Keratinocyte (primary cell): ENCODE data around the gene KRTAP15-1. TPM values are rescaled to one million over a fixed set of nuclear protein-coding genes. Genes with fewer than 3 reads are reported as not detected.

Source experiments
- DNase-seq: peaks from one replicate; pipeline ENCODE4 v3.0.0-alpha.2; 2011; ENCODE audit warnings: low read depth, missing footprints, low spot score
- FAIRE-seq: peaks from 2 replicates; lab custom pipeline; 2011; peaks lifted over from hg19 to GRCh38; lab: Jason Lieb, UNC
- H2AFZ ChIP-seq: 2 replicates; pipeline ENCODE4 v1.6.0; 2012; ENCODE audit warnings: low read length, control low read depth, inconsistent platforms; ENCODE audit not compliant: control insufficient read depth
- H3K27ac ChIP-seq: 2 replicates; pipeline ENCODE4 v1.5.1; 2011; ENCODE audit warnings: low read length; ENCODE audit not compliant: control insufficient read depth, insufficient read depth
- H3K27me3 ChIP-seq: 3 replicates; pipeline ENCODE4 v1.6.0; 2011; ENCODE audit warnings: low read length; ENCODE audit not compliant: control insufficient read depth, insufficient read depth; ENCODE audit errors: extremely low read depth
- H3K36me3 ChIP-seq, 2 experiments: 2 replicates in 1 of 2; 3 replicates in 1 of 2; pipeline ENCODE4 v1.5.1; 2011; ENCODE audit warnings: low read length in 2 of 2, mild to moderate bottlenecking in 1 of 2; ENCODE audit not compliant: control insufficient read depth in 2 of 2, insufficient read depth in 2 of 2; ENCODE audit errors: extremely low read depth in 1 of 2
- H3K4me1 ChIP-seq: 3 replicates; pipeline ENCODE4 v1.5.1; 2011; ENCODE audit warnings: low read length; ENCODE audit not compliant: control insufficient read depth, insufficient read depth; ENCODE audit errors: extremely low read depth
- H3K4me2 ChIP-seq: 3 replicates; pipeline ENCODE4 v1.6.0; 2011; ENCODE audit warnings: low read depth, low read length; ENCODE audit not compliant: control insufficient read depth, insufficient read depth; ENCODE audit errors: extremely low read depth
- H3K4me3 ChIP-seq, 3 experiments: fragments of 200-600 bp in 1 of 3; sonication (generic) in 1 of 3; 2 replicates in 2 of 3; 3 replicates in 1 of 3; pipeline ENCODE4 v1.5.1; 2011 to 2016; ENCODE audit warnings: low read length in 3 of 3, mild to moderate bottlenecking in 3 of 3, control low read depth in 2 of 3, inconsistent platforms in 1 of 3, low read depth in 1 of 3, mixed read lengths in 1 of 3, mixed run types in 1 of 3, moderate library complexity in 1 of 3; ENCODE audit not compliant: control insufficient read depth in 2 of 3, insufficient read depth in 2 of 3; ENCODE audit errors: extremely low read depth in 1 of 3
- H3K79me2 ChIP-seq: 2 replicates; pipeline ENCODE4 v1.6.0; 2012; ENCODE audit warnings: low read length; ENCODE audit not compliant: control insufficient read depth, insufficient read depth
- H3K9ac ChIP-seq: 3 replicates; pipeline ENCODE4 v1.6.0; 2011; ENCODE audit warnings: low read length; ENCODE audit not compliant: control insufficient read depth, insufficient read depth; ENCODE audit errors: extremely low read depth
- H3K9me1 ChIP-seq: 3 replicates; pipeline ENCODE4 v1.6.0; 2011; ENCODE audit warnings: low read length; ENCODE audit not compliant: control insufficient read depth, insufficient read depth; ENCODE audit errors: extremely low read depth
- H3K9me3 ChIP-seq: 2 replicates; pipeline ENCODE4 v1.5.1; 2012; ENCODE audit warnings: low read depth, low read length; ENCODE audit not compliant: control insufficient read depth
- H4K20me1 ChIP-seq: 3 replicates; pipeline ENCODE4 v1.6.0; 2011; ENCODE audit warnings: low read length; ENCODE audit not compliant: control insufficient read depth, insufficient read depth; ENCODE audit errors: extremely low read depth
- EZH2 ChIP-seq: IDR thresholded peaks from one replicate; pipeline ENCODE4 v1.6.1; 2012; ENCODE audit warnings: inconsistent platforms, mild to moderate bottlenecking, low read length, moderate library complexity
- dilution Hi-C: fragments of 300-500 bp; cut with MboI; formaldehyde crosslinking; loops from one replicate; pipeline ENCODE4 v1.7.0; 2020; ENCODE audit warnings: low sequenced_read_pairs; ENCODE audit not compliant: extremely low pct_ligation_motif_present
- polyA plus RNA-seq, 5 experiments: library from polyadenylated mRNA; depleted of rRNA in 3 of 5; stranded (reverse) in 3 of 5; stranded (forward) in 1 of 5; unstranded in 1 of 5; fragments of >200 nt; gene quantifications; 1 replicate in 1 of 5; 2 replicates in 3 of 5; 3 replicates in 1 of 5; pipeline versions ENCODE4 v1.2.1 to v1.2.3, GENCODE V29; 2011 to 2012; ENCODE audit warnings: missing spikeins in 2 of 5, low read depth in 1 of 5, low replicate concordance in 1 of 5
- TF ChIP-seq, protein P1 (sequence below), 3 experiments: IDR thresholded peaks in 1 of 3; conservative IDR thresholded peaks in 1 of 3; optimal IDR thresholded peaks in 1 of 3; 2 replicates in 2 of 3; 3 replicates in 1 of 3; pipeline versions ENCODE3 to v1.5.1; 2011; ENCODE audit warnings: low read length in 3 of 3, mild to moderate bottlenecking in 3 of 3, moderate library complexity in 2 of 3, control low read depth in 1 of 3, inconsistent platforms in 1 of 3; ENCODE audit not compliant: insufficient read depth in 2 of 3; ENCODE audit errors: extremely low read depth in 1 of 3

Gene KRTAP15-1
- polyA plus RNA-seq, 1 donor (not counting 4 experiments of a cell fraction or from before 2014, with no cell fraction given), result not detected

DNA sequence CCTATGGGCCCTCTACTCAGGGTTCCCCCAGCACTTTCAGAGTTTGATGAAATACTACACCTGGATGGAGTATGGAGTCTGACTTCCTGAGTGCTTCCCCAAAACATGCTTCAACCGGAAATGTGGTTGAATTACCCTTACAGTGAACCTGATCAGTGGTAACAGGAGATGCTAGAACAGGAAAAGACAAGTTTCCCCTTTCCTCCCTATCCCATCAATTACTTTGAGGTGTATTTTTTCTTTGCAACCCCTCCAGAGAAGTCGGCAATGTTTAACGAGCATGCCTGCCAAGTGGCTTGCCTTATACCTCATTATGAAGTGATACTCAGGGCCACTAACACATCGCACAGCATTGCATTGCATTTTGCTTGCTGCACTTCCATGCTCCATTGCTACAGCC is 7.0 kb downstream of the KRTAP15-1 start:
- TF ChIP-seq, protein P1, sequence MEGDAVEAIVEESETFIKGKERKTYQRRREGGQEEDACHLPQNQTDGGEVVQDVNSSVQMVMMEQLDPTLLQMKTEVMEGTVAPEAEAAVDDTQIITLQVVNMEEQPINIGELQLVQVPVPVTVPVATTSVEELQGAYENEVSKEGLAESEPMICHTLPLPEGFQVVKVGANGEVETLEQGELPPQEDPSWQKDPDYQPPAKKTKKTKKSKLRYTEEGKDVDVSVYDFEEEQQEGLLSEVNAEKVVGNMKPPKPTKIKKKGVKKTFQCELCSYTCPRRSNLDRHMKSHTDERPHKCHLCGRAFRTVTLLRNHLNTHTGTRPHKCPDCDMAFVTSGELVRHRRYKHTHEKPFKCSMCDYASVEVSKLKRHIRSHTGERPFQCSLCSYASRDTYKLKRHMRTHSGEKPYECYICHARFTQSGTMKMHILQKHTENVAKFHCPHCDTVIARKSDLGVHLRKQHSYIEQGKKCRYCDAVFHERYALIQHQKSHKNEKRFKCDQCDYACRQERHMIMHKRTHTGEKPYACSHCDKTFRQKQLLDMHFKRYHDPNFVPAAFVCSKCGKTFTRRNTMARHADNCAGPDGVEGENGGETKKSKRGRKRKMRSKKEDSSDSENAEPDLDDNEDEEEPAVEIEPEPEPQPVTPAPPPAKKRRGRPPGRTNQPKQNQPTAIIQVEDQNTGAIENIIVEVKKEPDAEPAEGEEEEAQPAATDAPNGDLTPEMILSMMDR (optimal IDR thresholded peaks at IDR 0.05 in 1 of 3, IDR thresholded peaks at IDR 0.05 in 1 of 3, conservative IDR thresholded peaks at IDR 0.05 in 1 of 3; ENCODE audit: extremely low read depth in 1 of 3, insufficient read depth in 2 of 3, low read length in 3 of 3), result no peak
- no peak for TF ChIP-seq EZH2
- H3K4me2 ChIP-seq, result no peak overlapping the region
- H3K27ac ChIP-seq, result no peak overlapping the region
- no peaks in the 10 kb centered on the region for H3K4me1 ChIP-seq
- H3K9me3 ChIP-seq, result no peaks in the 10 kb centered on the region
- no peaks in the 10 kb centered on the region for H3K36me3 ChIP-seq
- no peaks in the 10 kb centered on the region for H3K27me3 ChIP-seq
- no peak for FAIRE-seq
- H3K79me2 ChIP-seq, result no peaks in the 10 kb centered on the region
- no peak for DNase-seq
- dilution Hi-C loops, result no loop called here
- no peak overlapping the region for H3K4me3 ChIP-seq
- H3K9me1 ChIP-seq, result no peaks in the 10 kb centered on the region
- H3K9ac ChIP-seq, result no peak overlapping the region
- H4K20me1 ChIP-seq, result no peaks in the 10 kb centered on the region
- no peak overlapping the region for H2AFZ ChIP-seq

DNA sequence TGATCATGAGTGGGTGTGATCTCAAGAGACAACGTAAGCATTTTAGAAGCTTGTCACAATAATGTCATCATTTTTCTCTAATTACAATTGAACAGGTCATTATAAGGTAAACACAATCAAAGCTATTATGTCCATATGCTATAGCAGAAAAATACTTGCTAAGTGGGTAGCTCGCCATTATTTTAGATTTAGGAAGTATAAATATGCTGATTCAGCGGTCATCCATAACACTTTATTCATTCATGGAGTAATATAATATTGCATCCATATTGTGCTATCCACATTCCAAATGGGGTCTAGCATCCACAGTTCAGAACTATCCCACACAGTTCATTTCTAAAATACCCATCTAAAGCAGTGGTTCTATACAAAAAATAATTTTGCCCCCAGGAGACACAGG is 8.4 kb downstream of the KRTAP15-1 start:
- no peak overlapping the region for H3K9ac ChIP-seq
- no peaks in the 10 kb centered on the region for H3K27me3 ChIP-seq
- H3K36me3 ChIP-seq, result no peaks in the 10 kb centered on the region
- no peaks in the 10 kb centered on the region for H3K79me2 ChIP-seq
- no peak overlapping the region for H3K4me3 ChIP-seq
- no peak for DNase-seq
- dilution Hi-C loops, result no loop called here
- H4K20me1 ChIP-seq, result no peaks in the 10 kb centered on the region
- H3K27ac ChIP-seq, result no peak overlapping the region
- H3K4me2 ChIP-seq, result no peak overlapping the region
- FAIRE-seq, result no peak
- no peak overlapping the region for H2AFZ ChIP-seq
- no peaks in the 10 kb centered on the region for H3K9me3 ChIP-seq
- no peak for TF ChIP-seq EZH2
- TF ChIP-seq, protein P1 (optimal IDR thresholded peaks at IDR 0.05 in 1 of 3, IDR thresholded peaks at IDR 0.05 in 1 of 3, conservative IDR thresholded peaks at IDR 0.05 in 1 of 3; ENCODE audit: extremely low read depth in 1 of 3, insufficient read depth in 2 of 3, low read length in 3 of 3), result no peak
- H3K4me1 ChIP-seq, result no peaks in the 10 kb centered on the region
- no peaks in the 10 kb centered on the region for H3K9me1 ChIP-seq
